Nephron progenitor cell (in vitro differentiated cells): ENCODE data around the gene CELF4.

Source experiments
- DNase-seq: peaks from one replicate; pipeline ENCODE4 v3.0.0; 2021
- H3K27ac Mint-ChIP-seq: 2 replicates; pipeline ENCODE4 v1.8.0; 2021; ENCODE audit warnings: mild to moderate bottlenecking, moderate library complexity, mixed read lengths
- H3K27me3 Mint-ChIP-seq: 2 replicates; pipeline ENCODE4 v1.8.0; 2021; ENCODE audit warnings: mild to moderate bottlenecking, low read depth, mixed read lengths; ENCODE audit not compliant: poor library complexity
- H3K36me3 Mint-ChIP-seq: 2 replicates; pipeline ENCODE4 v1.8.0; 2021; ENCODE audit warnings: low read depth, mixed read lengths
- H3K4me1 Mint-ChIP-seq: 2 replicates; pipeline ENCODE4 v1.8.0; 2021; ENCODE audit warnings: mixed read lengths
- H3K4me3 Mint-ChIP-seq: 2 replicates; pipeline ENCODE4 v1.8.0; 2021; ENCODE audit warnings: mild to moderate bottlenecking, moderate library complexity, mixed read lengths
- H3K9me3 Mint-ChIP-seq: 2 replicates; pipeline ENCODE4 v1.8.0; 2021; ENCODE audit warnings: mild to moderate bottlenecking, moderate library complexity, mixed read lengths
- CTCF ChIP-seq: fragments of 200-600 bp; sonication (generic); IDR thresholded peaks from 2 replicates; pipeline ENCODE4 v1.5.0; 2021; ENCODE audit warnings: antibody characterized with exemption

Gene CELF4

GRCh38 chr18:37306432-37306831 is 259.2 kb downstream of the CELF4 start:
- TF ChIP-seq CTCF = no peak
- Mint-ChIP-seq H3K4me1 (peaks cover 21% of the 10 kb centered on the region), H3K4me3 (no peak overlapping the region), H3K27me3 (no peaks in the 10 kb centered on the region), H3K9me3 (no peaks in the 10 kb centered on the region), H3K27ac (no peak overlapping the region), H3K36me3 (no peaks in the 10 kb centered on the region)
- DNase-seq = no peak

GRCh38 chr18:37305066-37305465 is 260.5 kb downstream of the CELF4 start:
- Mint-ChIP-seq H3K4me3 (no peak overlapping the region), H3K9me3 (no peaks in the 10 kb centered on the region), H3K36me3 (no peaks in the 10 kb centered on the region), H3K27me3 (no peaks in the 10 kb centered on the region), H3K4me1 (peaks cover 23% of the 10 kb centered on the region), H3K27ac (no peak overlapping the region)
- no peak for TF ChIP-seq CTCF
- no peak for DNase-seq

GRCh38 chr18:37304012-37304680 is 261.5 kb downstream of the CELF4 start:
- no peaks in the 10 kb centered on the region for H3K36me3 Mint-ChIP-seq
- H3K9me3 Mint-ChIP-seq = no peaks in the 10 kb centered on the region
- no peaks in the 10 kb centered on the region for H3K27me3 Mint-ChIP-seq
- no peak overlapping the region for H3K4me3 Mint-ChIP-seq
- no peak for TF ChIP-seq CTCF
- peaks cover 32% of the 10 kb centered on the region for H3K4me1 Mint-ChIP-seq
- no peak for DNase-seq
- H3K27ac Mint-ChIP-seq = no peak overlapping the region

GRCh38 chr18:37303009-37303408 is 262.6 kb downstream of the CELF4 start:
- no peak for DNase-seq
- H3K36me3 Mint-ChIP-seq = no peaks in the 10 kb centered on the region
- peaks cover 5% of the 10 kb centered on the region for H3K27me3 Mint-ChIP-seq
- peaks cover 39% of the 10 kb centered on the region for H3K4me1 Mint-ChIP-seq
- H3K4me3 Mint-ChIP-seq = no peak overlapping the region
- H3K9me3 Mint-ChIP-seq = no peaks in the 10 kb centered on the region
- no peak overlapping the region for H3K27ac Mint-ChIP-seq
- no peak for TF ChIP-seq CTCF

- H3K4me3 Mint-ChIP-seq = no peak overlapping the region
- no peak for DNase-seq
- H3K27ac Mint-ChIP-seq = peak overlapping the region; percentile 69
- H3K4me1 Mint-ChIP-seq = peaks cover 39% of the 10 kb centered on the region
- peaks cover 5% of the 10 kb centered on the region for H3K27me3 Mint-ChIP-seq
- no peak for TF ChIP-seq CTCF
- no peaks in the 10 kb centered on the region for H3K9me3 Mint-ChIP-seq
- no peaks in the 10 kb centered on the region for H3K36me3 Mint-ChIP-seq
Measured at GRCh38 chr18:37302519-37302918, 263.1 kb downstream of the CELF4 start.
